Kidney (tissue), 14 donors: Measurements from ENCODE around the gene UBE2D2. TPM values are rescaled to one million over a fixed set of nuclear protein-coding genes. Genes with fewer than 3 reads are reported as not detected.
A peak's percentile ranks its signal among the peaks of the same experiment; 100 is the strongest.

Experiments used
- DNase-seq, 5 donors: peaks; one replicate each; pipeline ENCODE4 v3.0.0-alpha.2; 2013 to 2020
- FAIRE-seq: peaks from 2 replicates; lab custom pipeline; 2012; peaks lifted over from hg19 to GRCh38; lab: Jason Lieb, UNC
- H3K27ac ChIP-seq, 2 donors: one replicate each; pipeline ENCODE4 v1.7.0; 2013; ENCODE audit warnings: low read depth in 2 of 2, low read length in 2 of 2, inconsistent platforms in 1 of 2
- H3K27me3 ChIP-seq: one replicate; pipeline ENCODE4 v1.7.1; 2013; ENCODE audit warnings: low read length, inconsistent platforms; ENCODE audit not compliant: control insufficient read depth, insufficient read depth
- H3K36me3 ChIP-seq, 3 donors: one replicate each; pipeline versions ENCODE4 v1.7.0 to v1.7.1; 2013; ENCODE audit warnings: low read length in 3 of 3, control low read depth in 1 of 3, inconsistent platforms in 1 of 3; ENCODE audit not compliant: insufficient read depth in 3 of 3, control insufficient read depth in 2 of 3
- H3K4me1 ChIP-seq, 3 donors: one replicate each; pipeline versions ENCODE4 v1.7.0 to v1.7.1; 2013; ENCODE audit warnings: low read length in 3 of 3, inconsistent platforms in 1 of 3, low read depth in 1 of 3; ENCODE audit not compliant: control insufficient read depth in 2 of 3, insufficient read depth in 2 of 3
- H3K4me3 ChIP-seq, 3 donors: one replicate each; pipeline versions ENCODE4 v1.7.0 to v1.8.1; 2013; ENCODE audit warnings: low read length in 3 of 3, control low read depth in 1 of 3, inconsistent platforms in 1 of 3
- H3K9ac ChIP-seq, 3 donors: one replicate each; pipeline versions ENCODE4 v1.7.0 to v1.7.1; 2013; ENCODE audit warnings: low read length in 3 of 3, control low read depth in 1 of 3, inconsistent platforms in 1 of 3
- H3K9me3 ChIP-seq, 3 donors: one replicate each; pipeline versions ENCODE4 v1.7.0 to v1.7.1; 2013; ENCODE audit warnings: low read length in 3 of 3, control low read depth in 1 of 3, inconsistent platforms in 1 of 3; ENCODE audit not compliant: control insufficient read depth in 2 of 3, insufficient read depth in 1 of 3
- CTCF ChIP-seq: IDR thresholded peaks from 3 replicates; pipeline ENCODE4 v1.5.1; 2012; ENCODE audit warnings: mild to moderate bottlenecking, moderate library complexity, borderline replicate concordance; ENCODE audit not compliant: insufficient read depth; ENCODE audit errors: extremely low read depth
- intact Hi-C: fragments of 100-400 bp; cut with DNase I; formaldehyde crosslinking; loops from one replicate; pipeline ENCODE4 v1.11.1; 2022
- polyA plus RNA-seq: library from polyadenylated mRNA; stranded (reverse); fragments of 350-450 nt; fragmentation: Illumina TruSeq; extraction: RNeasy Lipid Tissue Mini Kit (QIAGEN cat#74804); gene quantifications from one replicate; pipeline ENCODE4 v1.2.3, GENCODE V29; 2014; ENCODE audit warnings: low read depth, low replicate concordance; ENCODE audit not compliant: insufficient read depth
- total RNA-seq: library from RNA; stranded (reverse); fragmentation: NEBNext Ultra II Directional; extraction: Animal tissue kit (Norgen Biotek cat#: 25700); gene quantifications from one replicate; pipeline ENCODE4 v1.2.1, GENCODE V29; 2021
- donor health status: control.
- donor health status: control.
- donor health status: control.
- donor health status: control.
- donor health status: control.
- donor health status: DM: yes; HTN: yes; CAD: no.
- donor health status: Normal renal cell carcinoma (clear cell type).

UBE2D2 gene
- total and polyA plus RNA-seq, 2 donors from 2014 or later = 118 to 131 TPM

- TF ChIP-seq CTCF = no peak
- peaks cover 20 to 72% (median 63%) of the 10 kb centered on the region in 3 donors for H3K4me1 ChIP-seq
- peak overlapping the region in 1 of 3 donors; percentile 72 for H3K9ac ChIP-seq
- H3K36me3 ChIP-seq = no peaks in the 10 kb centered on the region
- no peaks in the 10 kb centered on the region for H3K27me3 ChIP-seq
- H3K27ac ChIP-seq = peak overlapping the region; percentile 94 to 95
- intact Hi-C loops = no loop called here
- FAIRE-seq (no peak), DNase-seq (peak in 3 of 5 donors; percentile 51 to 69 (median 63))
- H3K9me3 ChIP-seq = no peaks in the 10 kb centered on the region
- peak overlapping the region in 1 of 3 donors; percentile 41 for H3K4me3 ChIP-seq
Measured at GRCh38 chr5:139638736-139639618, 77.8 kb downstream of the UBE2D2 start.

GRCh38 chr5:139639619-139640380, 78.7 kb downstream of the UBE2D2 start:
- no peaks in the 10 kb centered on the region for H3K9me3 ChIP-seq
- no peak overlapping the region for H3K4me3 ChIP-seq
- H3K4me1 ChIP-seq = peaks cover 20 to 78% (median 71%) of the 10 kb centered on the region in 3 donors
- peak overlapping the region; percentile 94 to 95 for H3K27ac ChIP-seq
- H3K9ac ChIP-seq = peak overlapping the region in 1 of 3 donors; percentile 72
- DNase-seq (peak in 2 of 5 donors; percentile 62 to 87), FAIRE-seq (no peak)
- H3K27me3 ChIP-seq = no peaks in the 10 kb centered on the region
- intact Hi-C loops = no loop called here
- H3K36me3 ChIP-seq = no peaks in the 10 kb centered on the region
- TF ChIP-seq CTCF = no peak

GRCh38 chr5:139640421-139641115, 79.4 kb downstream of the UBE2D2 start:
- Histone ChIP-seq H3K27me3 (no peaks in the 10 kb centered on the region), H3K9me3 (no peaks in the 10 kb centered on the region), H3K36me3 (no peaks in the 10 kb centered on the region), H3K4me1 (peaks cover 20 to 78% (median 72%) of the 10 kb centered on the region in 3 donors), H3K4me3 (no peak overlapping the region), H3K27ac (peak overlapping the region; percentile 94 to 95), H3K9ac (peak overlapping the region in 1 of 3 donors; percentile 35)
- TF ChIP-seq CTCF = no peak
- FAIRE-seq = no peak
- peak in 4 of 5 donors; percentile 57 to 81 (median 76) for DNase-seq
- intact Hi-C loops = no loop called here
